Right renal cortex interstitium (tissue), 3 donors: Measurements from ENCODE around the gene MRPL24. TPM values are rescaled to one million over a fixed set of nuclear protein-coding genes. Genes with fewer than 3 reads are reported as not detected.
A peak's percentile ranks its signal among the peaks of the same experiment; 100 is the strongest.

Source experiments
- DNase-seq, 3 donors: peaks; one replicate each; pipeline ENCODE4 v3.0.0-alpha.2; 2013; ENCODE audit warnings: low read depth in 3 of 3, low spot score in 2 of 3
- polyA plus RNA-seq, 3 donors: library from polyadenylated mRNA; unstranded; fragments of 120-200 nt; gene quantifications; one replicate each; pipeline ENCODE4 v1.2.1, GENCODE V29; 2013; ENCODE audit not compliant: insufficient read length in 3 of 3

Gene MRPL24
- polyA plus RNA-seq, 3 donors: 73.5 to 75.7 (median 73.7) TPM

DNA sequence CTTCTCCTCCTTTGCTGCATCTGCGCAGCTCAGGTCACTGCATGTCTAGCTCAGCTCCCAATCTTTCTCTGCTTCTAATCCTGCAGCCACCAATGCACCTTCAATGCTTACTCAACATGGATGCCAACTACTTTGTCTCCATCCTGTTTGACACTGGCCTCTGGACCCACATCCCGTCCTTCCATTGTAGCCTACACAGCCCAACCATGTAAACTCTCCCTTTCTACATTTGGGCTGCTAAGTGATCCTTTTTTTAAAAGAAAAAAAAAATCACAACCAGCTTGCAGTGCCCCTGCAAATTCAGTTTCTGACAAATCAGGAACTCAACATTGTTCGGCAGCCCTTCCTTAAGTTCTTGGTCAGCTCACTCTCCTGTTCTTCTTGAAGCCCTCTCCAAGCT lies 26.1 kb downstream of the MRPL24 start:
- no peak for DNase-seq

DNA sequence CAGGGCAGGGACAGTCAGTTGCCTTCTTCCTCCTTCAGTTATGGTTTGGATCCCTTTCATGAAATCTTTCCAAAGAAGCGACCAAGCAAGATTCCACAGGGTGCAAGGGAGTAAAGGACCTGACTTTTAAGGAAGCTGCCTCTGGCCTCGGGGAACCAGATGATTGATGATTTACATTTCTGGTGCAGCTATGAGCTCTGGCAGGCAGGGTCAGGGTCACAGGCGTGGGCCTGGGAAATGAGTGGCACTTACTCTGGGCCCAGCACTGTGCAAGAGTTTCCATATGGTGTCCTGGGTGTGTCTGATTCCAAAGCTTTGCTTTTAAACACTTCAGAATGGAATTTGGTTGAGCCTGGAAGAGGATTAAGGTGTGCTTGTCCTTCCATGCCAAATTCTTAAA lies 28.3 kb downstream of the MRPL24 start:
- no peak for DNase-seq

DNA sequence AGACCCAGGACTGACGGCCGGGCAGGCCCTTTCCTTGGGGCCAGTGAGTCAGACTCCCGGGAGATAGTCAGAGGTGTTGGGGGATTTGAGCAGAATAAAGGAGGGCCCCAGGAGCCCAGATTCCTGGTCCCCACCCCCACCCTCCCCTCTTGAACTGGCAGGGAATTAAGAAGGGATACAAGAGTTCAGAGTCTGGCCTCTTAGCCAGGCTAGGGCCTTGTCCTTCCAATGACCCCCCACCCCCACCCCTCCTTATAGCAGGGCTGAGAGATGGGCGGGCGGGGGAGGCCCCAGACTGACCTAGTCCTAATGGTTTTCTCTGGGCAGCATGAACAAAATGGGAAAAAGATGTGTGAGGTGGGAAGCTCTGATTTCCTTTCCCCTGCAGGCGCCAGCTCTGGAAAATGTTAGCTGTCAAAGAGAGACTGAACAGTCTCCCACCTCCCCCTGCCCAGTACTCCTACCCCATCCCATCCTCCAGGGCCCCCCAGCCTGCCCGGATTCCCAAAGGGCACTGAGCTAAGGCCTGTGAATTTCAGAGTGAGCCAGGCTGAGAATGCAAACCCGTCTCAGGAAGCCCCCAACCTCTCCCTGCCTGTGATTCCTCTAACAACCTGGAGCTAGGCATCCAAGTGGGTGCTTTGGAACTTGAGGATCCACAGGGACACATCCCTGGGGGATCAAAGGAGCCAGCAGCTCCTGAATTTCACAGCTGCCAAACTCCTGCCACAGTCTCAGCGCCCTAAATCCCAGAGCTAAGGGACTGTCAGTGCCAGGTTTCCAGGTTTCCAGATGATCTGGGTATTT lies 29.7 kb downstream of the MRPL24 start:
- DNase-seq: no peak

DNA sequence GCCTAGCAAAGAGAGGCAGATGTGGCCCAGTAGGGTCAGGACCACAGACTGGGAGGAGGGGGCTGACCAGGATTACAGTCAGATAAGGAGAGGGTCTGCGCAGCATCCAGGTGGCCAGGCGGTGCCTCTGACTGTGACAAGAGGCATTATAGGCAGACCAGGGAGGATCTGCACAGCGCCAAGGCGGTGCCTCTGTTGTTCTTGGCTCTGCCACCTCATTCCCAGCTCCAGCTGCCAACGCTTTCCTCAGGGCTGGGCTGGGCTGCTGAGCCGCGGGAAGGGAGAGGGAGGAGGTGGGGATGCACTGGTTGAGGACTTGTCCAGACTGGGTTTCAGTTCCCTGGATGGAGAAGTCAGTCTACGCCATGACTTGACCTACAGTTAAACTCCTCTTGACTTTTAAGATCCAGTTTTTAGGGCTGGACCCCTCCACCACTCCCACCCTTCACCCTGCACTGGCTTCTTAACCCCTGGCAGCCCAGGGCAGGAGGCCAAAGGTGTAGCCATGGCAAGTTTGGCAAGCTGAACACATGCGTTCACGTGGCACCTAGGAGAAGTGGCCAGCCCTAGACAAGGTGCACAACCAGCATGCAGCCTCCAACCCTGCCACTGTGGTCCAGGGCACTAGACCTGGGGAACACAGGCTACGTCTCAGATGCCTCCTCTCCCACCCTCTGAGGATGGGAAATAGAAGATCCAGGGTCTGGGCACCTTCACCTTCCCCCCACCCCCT lies 31.0 kb downstream of the MRPL24 start:
- no peak for DNase-seq

DNA sequence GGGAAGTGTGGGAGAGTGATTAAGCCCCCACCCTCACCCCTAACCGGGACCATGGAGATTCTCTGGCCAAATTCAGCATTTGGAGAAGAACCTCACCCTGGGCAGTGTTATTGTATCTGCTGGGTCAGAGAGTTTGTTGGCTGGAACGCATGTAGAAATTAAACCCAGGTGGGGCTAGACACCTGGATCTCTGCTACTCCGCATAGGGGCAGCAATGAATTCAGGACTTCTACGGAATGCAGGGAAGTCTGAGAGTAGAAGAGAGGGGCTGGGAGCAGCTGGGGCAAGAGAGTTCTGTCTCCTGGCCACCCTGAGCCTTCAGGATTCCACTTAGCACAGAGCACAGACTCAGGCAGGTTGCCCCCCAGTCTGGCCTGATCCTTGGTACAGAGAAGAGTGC lies 31.9 kb downstream of the MRPL24 start:
- DNase-seq: no peak

DNA sequence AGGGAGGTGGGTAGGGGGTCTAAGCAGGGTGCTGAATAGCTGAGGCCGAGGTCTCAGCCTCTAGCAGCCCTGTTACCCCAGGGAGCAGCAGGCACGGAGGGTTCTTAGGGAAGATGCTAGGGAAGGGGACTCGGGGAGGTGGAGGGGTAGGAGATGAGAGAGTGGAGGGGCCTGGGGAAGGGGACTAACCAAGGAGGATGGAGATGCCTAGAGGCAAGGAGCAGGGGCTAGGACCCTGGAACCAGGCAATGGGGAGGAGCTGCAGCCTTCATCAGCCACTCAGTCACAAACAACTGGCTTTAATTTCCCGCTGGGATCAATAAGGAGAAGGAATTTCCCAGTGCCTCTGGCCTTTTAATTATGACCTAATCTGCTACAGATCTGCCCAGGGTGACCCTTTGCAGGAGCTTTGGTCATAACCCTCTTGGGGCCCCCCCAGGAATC lies 32.6 kb downstream of the MRPL24 start:
- DNase-seq: no peak

DNA sequence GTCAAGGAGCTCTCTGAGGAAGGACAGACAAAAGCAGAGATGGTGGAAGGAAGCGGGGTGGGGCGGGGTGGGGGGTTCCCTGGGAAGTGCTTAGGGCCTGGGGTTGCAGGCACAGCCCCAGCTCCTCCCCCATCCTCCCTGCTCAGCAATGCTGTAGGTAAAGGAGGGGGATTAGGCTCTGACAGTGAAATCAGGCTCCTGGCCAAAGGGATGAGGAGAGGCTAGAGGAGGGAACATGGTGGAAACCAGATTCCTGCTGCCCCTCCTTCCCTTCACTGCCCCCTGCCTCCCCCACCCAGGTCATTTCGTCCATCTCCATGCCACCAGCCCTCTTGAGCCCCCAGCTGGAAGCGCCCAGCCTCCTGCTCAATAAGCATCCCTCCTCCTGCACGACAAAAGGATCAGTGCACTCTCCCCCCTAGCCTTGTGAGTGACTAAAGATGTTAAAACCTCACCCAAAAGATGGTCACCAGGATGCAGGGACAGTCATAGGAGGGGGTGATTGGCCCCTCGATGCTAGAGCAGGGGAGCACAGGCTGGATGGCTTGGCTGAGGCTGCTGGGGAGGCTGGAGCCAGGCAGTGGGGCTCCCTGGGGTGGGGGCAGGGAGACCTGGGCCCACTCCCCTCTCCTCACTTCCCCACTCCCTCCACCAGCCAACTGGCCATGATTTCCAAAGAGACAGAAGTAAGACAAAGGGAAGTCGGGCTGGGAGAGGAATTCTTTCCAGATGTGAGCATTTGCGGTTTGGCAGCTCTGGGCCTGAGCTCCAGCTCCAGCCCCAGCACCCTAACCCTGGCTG lies 33.3 kb downstream of the MRPL24 start:
- no peak for DNase-seq

DNA sequence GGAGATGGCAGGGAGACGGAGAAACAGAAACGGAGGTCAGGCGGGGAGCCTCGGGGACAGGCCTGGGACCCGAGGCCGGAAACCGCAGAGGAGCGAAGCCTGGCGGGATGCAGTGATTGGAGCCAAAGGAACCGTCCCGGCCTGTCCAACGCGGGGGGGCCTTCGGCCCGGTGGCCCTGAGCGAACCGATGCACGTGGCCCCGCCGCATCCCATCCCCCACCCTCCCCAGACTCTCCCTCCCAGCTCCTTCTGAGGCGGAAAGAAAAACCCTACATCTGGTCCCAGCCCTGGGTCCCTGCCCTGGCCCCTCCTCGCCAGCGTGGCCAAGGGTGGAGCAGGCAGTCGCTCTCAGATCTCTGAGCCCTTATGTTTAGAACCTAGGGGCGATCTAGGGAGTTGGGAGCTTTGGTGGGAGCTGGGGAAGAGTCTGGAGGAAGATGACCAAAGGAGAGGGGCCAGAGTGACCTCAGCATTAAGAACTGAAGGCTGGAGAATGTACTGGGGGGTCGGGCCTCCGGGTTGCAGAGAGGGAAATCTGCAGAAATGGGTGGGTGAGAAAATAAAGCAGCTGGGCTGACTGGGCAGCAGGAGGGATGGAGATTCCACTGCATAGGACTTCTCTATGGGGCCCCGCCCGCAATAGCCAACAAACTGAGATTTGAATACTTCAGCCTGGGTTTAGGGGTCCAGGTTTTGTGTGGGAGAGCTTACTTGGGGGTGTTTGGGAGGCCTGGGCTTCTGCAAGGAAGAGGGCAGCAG lies 34.1 kb downstream of the MRPL24 start:
- no peak for DNase-seq

DNA sequence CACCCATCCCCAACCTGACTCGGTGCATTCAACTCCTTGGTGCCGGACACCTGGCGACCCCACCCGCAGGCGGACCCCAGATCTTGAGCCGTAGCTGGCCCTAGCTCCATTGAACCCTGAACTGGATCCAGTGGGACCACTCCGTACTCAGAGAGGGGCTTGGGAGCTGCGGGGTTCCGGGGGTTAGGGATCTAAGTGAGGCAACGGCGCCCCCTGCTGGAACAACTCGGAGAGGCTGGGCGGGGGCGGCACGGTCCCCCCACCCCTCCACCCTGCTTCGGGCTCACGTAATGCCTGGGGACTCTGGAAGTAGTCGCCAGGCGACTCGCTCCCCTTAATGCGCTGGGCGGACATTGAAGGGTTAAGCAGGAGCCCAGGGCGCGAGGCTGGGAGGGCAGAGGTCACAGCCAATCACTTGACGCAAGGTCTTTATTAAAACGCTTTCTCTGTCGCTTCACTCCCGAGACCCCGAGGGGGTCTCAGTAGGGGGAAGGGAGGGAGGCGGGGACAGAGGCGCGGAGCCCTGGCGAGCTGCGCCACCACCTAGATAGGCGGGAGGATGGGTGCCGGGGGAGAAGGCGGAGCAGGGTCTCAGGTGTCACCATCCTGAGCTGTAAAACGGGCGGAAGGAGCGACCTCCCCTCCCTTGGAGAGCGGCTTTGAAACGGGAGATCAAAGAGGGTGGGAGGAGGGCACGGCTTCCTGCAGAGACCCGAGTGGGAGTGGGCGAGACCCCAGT lies 34.8 kb downstream of the MRPL24 start:
- DNase-seq: peak in 1 of 3 donors; percentile 58

DNA sequence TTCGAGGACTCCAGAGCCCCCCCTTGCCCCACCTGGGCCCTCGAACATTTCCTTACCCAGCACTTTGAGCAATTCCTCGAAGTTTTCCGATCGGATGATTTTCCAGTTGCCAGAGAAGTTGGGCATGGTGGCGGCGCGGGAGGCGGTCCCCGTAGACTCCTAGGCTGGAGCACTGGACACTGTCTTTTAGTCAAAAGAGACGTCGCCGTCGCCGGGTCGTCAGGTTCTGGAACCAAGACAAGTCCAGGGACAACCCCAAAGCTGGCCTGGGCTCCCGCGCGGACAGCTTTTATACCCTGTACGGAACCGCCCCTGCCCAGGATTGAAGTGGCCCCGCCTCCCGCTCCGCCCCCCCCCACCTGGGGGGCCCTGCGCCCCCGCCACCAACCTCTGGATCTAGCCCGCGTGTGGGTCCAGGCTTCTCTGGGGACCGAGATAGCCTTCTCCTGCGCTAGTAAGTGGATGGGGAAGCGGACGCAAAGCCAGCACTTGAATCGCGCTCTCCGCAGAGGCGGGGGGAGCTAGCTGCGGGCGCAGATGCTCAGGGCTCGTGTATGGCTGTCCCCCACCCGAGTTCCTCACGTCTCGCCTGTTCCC lies 35.5 kb downstream of the MRPL24 start, which contains the start of gene CRABP2:
CRABP2 (minus strand) TSS at position 263 of the 597 bp plus-strand sequence; CDS start at position 126, 137 bp downstream.
- DNase-seq: no peak

DNA sequence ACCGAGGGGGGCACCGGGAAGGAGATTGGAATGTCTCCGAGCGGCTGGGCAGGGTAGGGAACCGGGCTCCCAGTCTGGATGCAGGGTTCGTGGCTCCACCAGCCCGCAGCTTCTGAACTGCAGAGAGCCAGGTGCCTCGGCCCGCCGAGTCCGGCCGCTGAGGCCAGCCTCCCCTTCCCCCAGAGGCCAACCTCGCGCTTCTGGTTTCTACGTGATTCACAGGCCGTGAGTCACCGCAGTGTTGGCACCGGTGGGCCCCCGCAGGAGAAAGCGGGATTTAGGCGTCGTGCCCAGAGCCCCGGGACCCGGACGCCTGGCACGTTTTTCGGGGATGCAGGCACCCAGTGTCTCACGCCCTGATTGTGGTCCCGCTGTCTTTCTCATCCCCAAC lies 36.0 kb downstream of the MRPL24 start:
- DNase-seq: no peak

DNA sequence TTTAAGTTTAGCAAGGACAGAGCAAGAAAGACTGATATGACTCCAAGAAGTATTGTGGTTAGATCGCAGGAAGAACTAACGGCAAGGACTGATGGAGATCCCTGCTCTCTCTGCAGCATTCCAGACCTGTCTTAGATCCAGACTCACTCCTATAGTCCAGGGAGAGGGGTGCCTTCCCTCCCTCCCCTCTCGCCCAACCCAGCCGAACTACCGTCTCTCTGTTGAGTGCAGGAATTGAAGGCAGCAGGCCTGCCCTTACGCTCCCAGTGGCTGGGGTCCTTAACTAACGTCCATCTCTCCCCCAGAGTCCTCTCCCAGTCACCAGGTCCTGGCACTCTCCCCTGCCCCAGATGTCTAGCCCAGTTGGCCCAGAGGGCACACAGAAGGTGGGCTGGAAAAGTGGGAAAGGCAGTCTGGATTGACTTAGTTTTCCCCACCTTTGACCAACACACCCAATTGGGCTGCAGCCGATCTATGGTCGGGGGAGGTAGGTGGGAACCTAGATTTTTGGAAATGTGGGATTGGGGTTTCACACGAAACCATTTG lies 36.6 kb downstream of the MRPL24 start:
- no peak for DNase-seq

DNA sequence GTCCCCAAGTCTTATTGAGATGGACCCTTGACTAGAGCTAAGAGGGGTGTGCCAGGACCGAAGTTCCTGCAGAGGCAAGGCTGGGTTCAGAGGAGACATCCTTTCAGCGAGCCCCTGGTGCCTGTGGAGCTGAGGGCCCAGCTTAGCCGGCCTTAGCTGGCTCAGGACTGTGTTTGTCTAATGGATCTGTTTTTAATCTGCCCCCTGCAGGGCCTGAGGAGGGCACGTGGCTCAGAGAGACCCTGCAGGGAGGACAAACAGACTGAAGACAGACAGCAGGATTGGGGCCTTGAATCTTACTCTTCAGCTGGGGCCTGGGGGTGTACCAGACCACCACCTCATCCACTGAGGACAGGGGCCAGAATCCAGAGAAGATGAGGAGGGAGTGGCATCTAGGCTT lies 37.1 kb downstream of the MRPL24 start:
- no peak for DNase-seq

DNA sequence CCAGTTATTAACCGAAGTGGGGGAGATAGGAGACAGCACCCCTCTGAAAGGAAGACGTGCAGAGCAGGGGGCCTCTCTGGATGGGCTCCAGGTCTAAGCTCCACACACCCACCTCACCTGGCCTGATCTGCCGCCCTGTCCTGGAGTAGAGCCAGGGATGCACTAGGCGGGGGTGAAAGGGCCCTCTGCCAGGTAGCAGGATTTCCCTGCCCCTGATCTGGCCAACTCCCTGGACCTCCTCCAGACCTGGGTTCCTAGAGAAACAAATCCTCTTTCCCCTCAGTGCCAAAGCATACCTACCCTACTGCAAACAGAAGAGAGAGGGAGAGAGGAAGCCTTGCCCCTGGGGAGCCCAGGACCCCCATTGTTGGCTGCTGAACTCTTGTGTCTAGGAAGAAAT lies 37.6 kb downstream of the MRPL24 start:
- DNase-seq: no peak

DNA sequence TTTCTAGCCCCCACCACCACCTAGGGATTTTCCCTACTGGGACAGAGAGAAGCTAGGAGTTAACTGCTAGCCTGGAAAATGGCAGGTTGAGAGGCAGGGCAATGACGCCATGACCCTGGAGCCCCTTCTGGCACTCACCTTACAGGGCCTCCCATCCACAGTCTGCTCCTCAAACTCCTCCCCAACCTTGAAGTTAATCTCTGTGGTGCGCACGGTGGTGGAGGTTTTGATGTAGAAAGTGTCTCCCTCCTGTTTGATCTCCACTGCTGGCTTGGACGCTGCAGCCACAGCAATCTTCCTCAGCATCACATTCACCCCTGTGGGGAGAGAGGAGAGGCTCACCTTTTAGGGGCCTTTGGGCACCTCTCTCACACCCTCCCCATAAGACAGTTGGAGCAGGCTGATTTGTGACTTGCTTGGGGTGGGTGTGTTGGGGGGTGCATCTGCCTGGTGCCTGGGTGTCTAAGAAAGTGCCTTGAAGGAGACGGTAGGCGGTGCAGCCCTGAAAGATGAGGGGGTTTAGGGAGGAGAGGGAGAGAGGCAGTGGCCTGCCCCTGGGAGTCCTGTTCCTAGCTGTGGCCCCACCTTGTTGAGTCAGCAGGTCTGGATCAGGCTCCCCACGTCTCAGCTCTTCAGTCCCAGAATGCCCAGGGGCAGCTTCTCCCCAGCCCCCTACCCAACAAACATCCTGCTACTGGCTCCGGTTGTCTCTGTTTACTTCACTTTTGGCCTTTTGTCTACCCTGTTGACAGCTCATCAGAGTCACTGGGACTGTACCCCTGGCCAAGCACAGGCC lies 40.0 kb downstream of the MRPL24 start:
- DNase-seq: no peak

DNA sequence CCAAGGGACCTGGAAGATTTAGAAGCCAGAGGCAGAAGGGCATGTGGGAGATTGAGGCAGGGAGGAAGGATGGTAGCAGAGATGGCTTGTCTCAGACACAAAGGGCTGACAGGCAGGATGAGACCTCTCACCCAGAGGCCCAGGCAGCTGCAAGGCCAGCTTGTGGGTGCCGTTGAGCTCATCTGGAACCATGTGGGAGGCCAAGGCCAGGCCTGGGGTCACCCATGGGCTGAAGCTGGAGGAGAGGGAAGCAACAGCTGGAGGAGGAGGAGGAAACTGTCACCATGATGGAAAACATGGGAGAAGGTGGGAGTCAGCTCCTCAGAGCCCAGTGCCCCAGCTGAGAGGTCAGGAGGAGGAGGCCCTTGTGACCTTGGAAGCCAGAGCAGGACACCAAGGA lies 41.9 kb downstream of the MRPL24 start:
- no peak for DNase-seq

DNA sequence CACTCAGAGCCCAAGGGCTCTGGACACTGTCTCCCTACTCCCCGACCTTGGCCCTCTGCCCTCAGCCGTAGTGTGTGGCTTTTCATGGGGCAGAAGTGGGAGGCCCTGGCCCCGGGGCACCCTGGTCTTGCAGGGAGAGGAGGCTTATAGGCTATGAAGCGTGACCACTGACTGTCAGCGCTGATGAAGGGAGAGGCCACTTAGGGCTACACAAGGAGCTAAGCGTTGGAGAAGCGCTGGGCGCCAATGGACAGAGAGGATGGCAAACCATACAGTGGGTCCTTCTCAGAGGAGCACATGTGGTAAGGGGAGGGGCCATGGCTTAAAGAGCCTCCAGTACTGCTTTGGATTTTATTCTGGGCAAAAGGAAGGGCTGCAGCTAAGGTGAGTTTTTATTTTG lies 43.4 kb downstream of the MRPL24 start:
- DNase-seq: no peak

DNA sequence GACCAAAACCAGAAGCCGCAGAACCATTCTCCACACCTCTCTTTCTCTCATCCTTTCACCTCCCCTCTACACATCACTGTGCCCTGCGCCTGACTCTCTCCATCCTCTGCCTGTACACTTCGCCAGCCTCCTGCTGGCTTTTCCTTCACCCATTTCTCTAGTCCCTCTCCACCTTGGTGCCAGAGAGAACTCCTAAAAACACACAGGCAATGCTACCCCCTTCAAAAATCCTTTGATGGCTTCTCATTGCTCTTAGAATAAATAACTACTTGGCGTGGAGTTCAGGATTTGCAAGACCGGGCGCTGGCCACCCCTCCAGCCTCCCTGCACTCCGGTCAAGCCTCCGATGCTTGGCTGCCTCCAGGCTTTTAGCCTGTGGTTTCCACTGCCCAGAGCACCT lies 44.1 kb downstream of the MRPL24 start:
- DNase-seq: no peak

DNA sequence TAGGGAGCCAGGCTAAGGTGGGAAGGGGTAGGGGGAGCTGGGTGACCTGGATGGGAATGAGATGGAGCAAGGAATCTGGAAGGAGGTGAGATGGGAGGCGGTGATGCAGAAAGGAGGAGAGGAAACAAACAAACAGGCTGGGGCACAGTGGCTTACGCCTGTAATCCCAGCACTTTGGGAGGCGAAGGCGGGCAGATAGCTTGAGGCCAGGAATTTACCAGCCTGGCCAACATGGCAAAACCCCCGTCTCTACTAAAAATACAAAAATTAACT lies 46.3 kb downstream of the MRPL24 start:
- no peak for DNase-seq
